Neutrophil (primary cell): ENCODE measurements around the gene FBXO39.

Source experiments
- H3K27ac ChIP-seq: fragments of 200-600 bp; sonication (generic); 2 replicates; pipeline ENCODE4 v1.5.1; 2016; ENCODE audit warnings: mild to moderate bottlenecking, moderate library complexity
- H3K27me3 ChIP-seq: fragments of 200-600 bp; sonication (generic); 2 replicates; pipeline ENCODE4 v1.6.0; 2016; ENCODE audit warnings: mild to moderate bottlenecking
- H3K36me3 ChIP-seq: fragments of 200-600 bp; sonication (generic); 2 replicates; pipeline ENCODE4 v1.5.1; 2017
- H3K4me1 ChIP-seq, 2 experiments: fragments of 200-600 bp in 1 of 2; sonication (generic) in 1 of 2; 1 replicate in 1 of 2; 2 replicates in 1 of 2; pipeline versions ENCODE4 v1.5.1 to v1.6.1; 2013 to 2016; ENCODE audit warnings: low read depth in 1 of 2, low read length in 1 of 2, mild to moderate bottlenecking in 1 of 2, moderate library complexity in 1 of 2; ENCODE audit not compliant: control insufficient read depth in 1 of 2, insufficient read depth in 1 of 2
- H3K4me3 ChIP-seq, 2 experiments: fragments of 200-600 bp in 1 of 2; sonication (generic) in 1 of 2; 1 replicate in 1 of 2; 2 replicates in 1 of 2; pipeline ENCODE4 v1.5.1; 2013 to 2016; ENCODE audit warnings: low read depth in 1 of 2, low read length in 1 of 2, mild to moderate bottlenecking in 1 of 2, moderate library complexity in 1 of 2
- H3K9me3 ChIP-seq: fragments of 200-600 bp; sonication (generic); 2 replicates; pipeline ENCODE4 v1.5.1; 2016
- CTCF ChIP-seq: fragments of 200-600 bp; sonication (generic); IDR thresholded peaks from 2 replicates; pipeline ENCODE4 v1.5.1; 2016; ENCODE audit warnings: antibody characterized with exemption

FBXO39 gene

DNA sequence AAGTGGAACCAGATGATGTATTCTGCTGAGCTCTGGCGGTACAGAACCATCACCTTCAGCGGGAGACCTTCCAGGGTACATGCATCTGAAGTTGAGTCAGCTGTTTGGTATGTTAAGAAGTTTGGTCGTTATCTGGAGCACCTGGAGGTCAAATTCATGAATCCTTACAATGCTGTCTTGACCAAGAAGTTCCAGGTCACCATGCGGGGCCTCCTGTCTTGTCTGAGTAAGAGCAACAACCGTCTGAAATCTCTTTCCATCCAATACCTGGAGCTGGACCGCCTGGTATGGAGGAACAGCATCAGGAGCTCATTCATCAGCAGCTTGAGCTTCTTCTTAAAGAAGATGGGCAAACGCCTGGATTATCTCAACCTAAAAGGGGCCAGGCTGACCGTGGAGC lies 4.0 kb downstream of the FBXO39 start:
- H3K36me3 ChIP-seq = no peaks in the 10 kb centered on the region
- peaks cover 100% of the 10 kb centered on the region for H3K27me3 ChIP-seq
- no peak for TF ChIP-seq CTCF
- H3K27ac ChIP-seq = no peak overlapping the region
- H3K9me3 ChIP-seq = no peaks in the 10 kb centered on the region
- no peaks in the 10 kb centered on the region for H3K4me1 ChIP-seq
- H3K4me3 ChIP-seq = no peak overlapping the region

DNA sequence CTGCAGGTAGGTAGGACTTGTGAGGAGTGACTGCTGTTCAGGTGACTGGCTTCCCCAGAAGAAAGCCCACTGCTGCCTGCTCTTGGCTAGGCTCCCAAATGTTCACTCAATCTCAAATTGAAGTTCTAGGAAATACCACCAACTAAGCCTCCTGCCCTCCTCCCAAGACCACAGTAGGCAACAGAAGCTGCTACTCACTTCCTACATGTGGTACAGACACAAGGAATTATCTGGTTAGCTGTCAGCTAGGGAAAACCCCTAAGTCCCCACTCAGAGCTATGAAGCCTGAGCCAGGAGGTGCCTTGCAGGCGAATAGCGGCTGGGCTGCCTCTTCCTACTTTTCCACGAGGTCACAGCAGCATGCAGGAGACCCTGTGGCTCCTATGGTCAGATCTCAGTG lies 4.9 kb downstream of the FBXO39 start:
- no peaks in the 10 kb centered on the region for H3K4me1 ChIP-seq
- H3K36me3 ChIP-seq = no peaks in the 10 kb centered on the region
- peaks cover 100% of the 10 kb centered on the region for H3K27me3 ChIP-seq
- no peak overlapping the region for H3K27ac ChIP-seq
- TF ChIP-seq CTCF = no peak
- no peaks in the 10 kb centered on the region for H3K9me3 ChIP-seq
- H3K4me3 ChIP-seq = no peak overlapping the region

DNA sequence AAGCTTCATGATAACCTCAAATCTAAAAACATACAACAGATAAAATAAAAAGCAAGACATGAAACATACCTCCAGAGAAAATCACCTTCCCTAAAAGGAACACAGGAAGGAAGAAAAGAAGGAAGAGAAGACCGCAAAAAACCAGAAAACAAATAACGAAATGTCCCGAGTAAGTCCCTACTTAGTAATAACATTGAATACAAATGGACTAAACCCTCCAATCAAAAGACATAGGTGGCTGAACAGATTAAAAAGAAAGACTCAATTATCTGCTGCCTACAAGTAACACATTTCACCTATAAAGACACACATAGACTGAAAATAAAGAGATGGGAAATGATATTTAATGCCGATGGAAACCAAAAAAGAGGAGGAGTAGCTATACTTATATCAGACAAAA lies 6.2 kb downstream of the FBXO39 start:
- Histone ChIP-seq H3K27ac (no peak overlapping the region), H3K27me3 (peaks cover 100% of the 10 kb centered on the region), H3K4me3 (no peak overlapping the region), H3K36me3 (no peaks in the 10 kb centered on the region), H3K9me3 (no peaks in the 10 kb centered on the region), H3K4me1 (no peaks in the 10 kb centered on the region)
- TF ChIP-seq CTCF = no peak

DNA sequence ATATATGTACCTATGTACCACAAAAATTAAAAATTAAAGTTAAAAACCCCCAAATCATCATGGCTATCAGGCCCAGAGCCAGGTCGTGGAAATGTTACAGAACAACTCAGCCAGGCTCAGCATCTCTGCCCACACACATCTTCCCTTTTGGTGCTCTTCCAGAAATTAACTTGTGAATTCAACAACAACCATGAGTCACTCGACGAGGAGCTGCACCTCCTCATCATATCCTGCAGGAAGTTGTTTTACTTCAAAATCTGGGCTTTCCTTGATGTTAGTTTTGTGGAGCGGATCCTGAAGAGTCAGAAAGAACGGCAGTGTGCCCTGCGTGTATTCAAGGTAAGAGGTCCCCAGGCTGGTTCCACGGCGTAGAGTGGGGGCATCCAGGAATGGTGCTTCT lies 10.6 kb downstream of the FBXO39 start:
- no peaks in the 10 kb centered on the region for H3K4me1 ChIP-seq
- TF ChIP-seq CTCF = no peak
- no peaks in the 10 kb centered on the region for H3K36me3 ChIP-seq
- H3K9me3 ChIP-seq = no peaks in the 10 kb centered on the region
- H3K27me3 ChIP-seq = peaks cover 95% of the 10 kb centered on the region
- H3K27ac ChIP-seq = no peak overlapping the region
- H3K4me3 ChIP-seq = no peak overlapping the region

DNA sequence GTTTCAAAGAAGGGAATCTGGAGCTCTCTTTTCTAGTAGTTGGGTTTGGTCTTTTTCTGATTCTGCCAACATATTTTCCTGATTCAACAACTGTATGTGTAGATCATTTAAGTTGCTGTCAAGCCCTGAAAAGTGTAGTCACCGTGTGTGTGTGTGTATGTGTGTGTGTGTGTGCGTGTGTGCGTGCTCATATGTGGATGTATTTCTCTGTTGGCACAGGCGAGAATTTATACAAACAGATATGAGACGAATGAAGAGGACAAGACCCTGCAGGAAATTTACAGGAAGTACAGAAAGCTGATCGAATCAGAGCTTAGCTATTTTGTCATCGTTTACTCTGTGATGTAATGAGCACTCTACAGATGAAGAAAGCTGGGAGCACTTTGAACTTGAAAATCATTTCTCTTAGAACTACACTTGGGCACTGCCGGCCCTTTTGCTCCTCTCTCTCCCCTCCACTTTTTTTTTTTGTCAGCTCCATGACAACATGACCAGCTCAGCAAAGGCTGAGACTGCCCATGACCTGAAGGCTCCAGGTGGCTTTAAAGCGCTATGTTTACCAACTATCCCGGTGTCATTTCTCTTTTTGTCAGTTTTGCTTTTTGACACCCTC lies 11.2 kb downstream of the FBXO39 start:
- no peak overlapping the region for H3K4me3 ChIP-seq
- H3K4me1 ChIP-seq = no peaks in the 10 kb centered on the region
- H3K36me3 ChIP-seq = no peaks in the 10 kb centered on the region
- H3K27ac ChIP-seq = no peak overlapping the region
- peaks cover 95% of the 10 kb centered on the region for H3K27me3 ChIP-seq
- no peak for TF ChIP-seq CTCF
- no peaks in the 10 kb centered on the region for H3K9me3 ChIP-seq

- Histone ChIP-seq H3K27me3 (peaks cover 89% of the 10 kb centered on the region), H3K27ac (no peak overlapping the region), H3K4me3 (no peak overlapping the region)
Observed at GRCh38 chr17:6789146-6789545, 13.1 kb downstream of the FBXO39 start.

More at GRCh38 chr17:6789146-6789545, 13.1 kb downstream of the FBXO39 start:
- Histone ChIP-seq H3K9me3 (no peaks in the 10 kb centered on the region), H3K36me3 (no peaks in the 10 kb centered on the region), H3K4me1 (no peaks in the 10 kb centered on the region)
- no peak for TF ChIP-seq CTCF
